Measurements from ENCODE around the gene DPH1.

- no peak for TF ChIP-seq CTCF (conservative IDR thresholded peaks at IDR 0.05)
- no peak for TF ChIP-seq ZFX (IDR thresholded peaks at IDR 0.05)
Observed at GRCh38 chr17:2034157-2034556, 4.2 kb downstream of the DPH1 start.

All from C4-2B (cell line).